Left kidney (tissue), 8 donors: ENCODE measurements around the gene DNAH17. TPM values are rescaled to one million over a fixed set of nuclear protein-coding genes. Genes with fewer than 3 reads are reported as not detected.

Experiments
- DNase-seq: peaks from one replicate; pipeline ENCODE4 v3.0.0-alpha.2; 2013
- long read RNA-seq, 8 donors: transcript quantifications; one replicate each; lab custom pipeline, GENCODE V29; 2026
- polyA plus RNA-seq: library from polyadenylated mRNA; unstranded; fragments of 120-200 nt; gene quantifications from one replicate; pipeline ENCODE4 v1.2.1, GENCODE V29; 2013; ENCODE audit not compliant: insufficient read length

DNAH17 gene, protein sequence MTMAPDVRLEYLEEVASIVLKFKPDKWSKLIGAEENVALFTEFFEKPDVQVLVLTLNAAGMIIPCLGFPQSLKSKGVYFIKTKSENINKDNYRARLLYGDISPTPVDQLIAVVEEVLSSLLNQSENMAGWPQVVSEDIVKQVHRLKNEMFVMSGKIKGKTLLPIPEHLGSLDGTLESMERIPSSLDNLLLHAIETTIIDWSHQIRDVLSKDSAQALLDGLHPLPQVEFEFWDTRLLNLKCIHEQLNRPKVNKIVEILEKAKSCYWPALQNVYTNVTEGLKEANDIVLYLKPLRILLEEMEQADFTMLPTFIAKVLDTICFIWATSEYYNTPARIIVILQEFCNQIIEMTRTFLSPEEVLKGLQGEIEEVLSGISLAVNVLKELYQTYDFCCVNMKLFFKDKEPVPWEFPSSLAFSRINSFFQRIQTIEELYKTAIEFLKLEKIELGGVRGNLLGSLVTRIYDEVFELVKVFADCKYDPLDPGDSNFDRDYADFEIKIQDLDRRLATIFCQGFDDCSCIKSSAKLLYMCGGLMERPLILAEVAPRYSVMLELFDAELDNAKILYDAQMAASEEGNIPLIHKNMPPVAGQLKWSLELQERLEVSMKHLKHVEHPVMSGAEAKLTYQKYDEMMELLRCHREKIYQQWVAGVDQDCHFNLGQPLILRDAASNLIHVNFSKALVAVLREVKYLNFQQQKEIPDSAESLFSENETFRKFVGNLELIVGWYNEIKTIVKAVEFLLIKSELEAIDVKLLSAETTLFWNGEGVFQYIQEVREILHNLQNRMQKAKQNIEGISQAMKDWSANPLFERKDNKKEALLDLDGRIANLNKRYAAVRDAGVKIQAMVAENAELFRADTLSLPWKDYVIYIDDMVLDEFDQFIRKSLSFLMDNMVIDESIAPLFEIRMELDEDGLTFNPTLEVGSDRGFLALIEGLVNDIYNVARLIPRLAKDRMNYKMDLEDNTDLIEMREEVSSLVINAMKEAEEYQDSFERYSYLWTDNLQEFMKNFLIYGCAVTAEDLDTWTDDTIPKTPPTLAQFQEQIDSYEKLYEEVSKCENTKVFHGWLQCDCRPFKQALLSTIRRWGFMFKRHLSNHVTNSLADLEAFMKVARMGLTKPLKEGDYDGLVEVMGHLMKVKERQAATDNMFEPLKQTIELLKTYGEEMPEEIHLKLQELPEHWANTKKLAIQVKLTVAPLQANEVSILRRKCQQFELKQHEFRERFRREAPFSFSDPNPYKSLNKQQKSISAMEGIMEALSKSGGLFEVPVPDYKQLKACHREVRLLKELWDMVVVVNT (N-terminal part only)
- polyA plus RNA-seq = 3.6 TPM
- long read RNA-seq, donor 1 = 0 reads
- long read RNA-seq, donor 2 = 0 reads
- long read RNA-seq, donor 3 = 0 reads
- long read RNA-seq, donor 4 = 0 reads
- long read RNA-seq, donor 5 = 0 reads
- long read RNA-seq, donor 6 = 0 reads
- long read RNA-seq, donor 7 = 0 reads
- long read RNA-seq, donor 8 = 0 reads

GRCh38 chr17:78577296-78577695, at the start of gene DNAH17:
TSS of gene DNAH17 (minus strand) at chr17:78577396. CDS start at chr17:78575057, 2,339 bp downstream.
- DNase-seq = no peak

GRCh38 chr17:78624324-78625151, 47.3 kb upstream of the DNAH17 start:
- DNase-seq = peak; percentile 7

DNA sequence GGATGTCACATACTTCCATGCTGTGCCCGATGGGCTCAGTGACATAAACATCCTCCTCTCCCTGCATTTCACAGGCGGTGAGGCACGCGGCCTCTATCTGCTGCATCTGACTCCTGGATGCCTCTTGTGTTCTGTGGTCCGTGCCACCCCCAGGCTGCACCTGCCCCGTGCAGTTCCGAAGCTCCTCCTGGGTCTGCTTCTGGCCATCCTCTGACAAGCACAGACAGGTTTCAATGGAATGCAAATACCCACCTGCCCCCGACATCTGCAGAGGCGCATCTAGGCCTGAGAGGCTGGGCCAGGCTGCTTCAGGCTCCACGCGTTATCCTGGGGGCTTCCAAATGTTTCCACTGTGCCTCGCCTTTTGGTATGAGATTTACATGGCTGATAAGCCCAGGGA, 46.3 kb upstream of the DNAH17 start:
- DNase-seq = no peak

DNA sequence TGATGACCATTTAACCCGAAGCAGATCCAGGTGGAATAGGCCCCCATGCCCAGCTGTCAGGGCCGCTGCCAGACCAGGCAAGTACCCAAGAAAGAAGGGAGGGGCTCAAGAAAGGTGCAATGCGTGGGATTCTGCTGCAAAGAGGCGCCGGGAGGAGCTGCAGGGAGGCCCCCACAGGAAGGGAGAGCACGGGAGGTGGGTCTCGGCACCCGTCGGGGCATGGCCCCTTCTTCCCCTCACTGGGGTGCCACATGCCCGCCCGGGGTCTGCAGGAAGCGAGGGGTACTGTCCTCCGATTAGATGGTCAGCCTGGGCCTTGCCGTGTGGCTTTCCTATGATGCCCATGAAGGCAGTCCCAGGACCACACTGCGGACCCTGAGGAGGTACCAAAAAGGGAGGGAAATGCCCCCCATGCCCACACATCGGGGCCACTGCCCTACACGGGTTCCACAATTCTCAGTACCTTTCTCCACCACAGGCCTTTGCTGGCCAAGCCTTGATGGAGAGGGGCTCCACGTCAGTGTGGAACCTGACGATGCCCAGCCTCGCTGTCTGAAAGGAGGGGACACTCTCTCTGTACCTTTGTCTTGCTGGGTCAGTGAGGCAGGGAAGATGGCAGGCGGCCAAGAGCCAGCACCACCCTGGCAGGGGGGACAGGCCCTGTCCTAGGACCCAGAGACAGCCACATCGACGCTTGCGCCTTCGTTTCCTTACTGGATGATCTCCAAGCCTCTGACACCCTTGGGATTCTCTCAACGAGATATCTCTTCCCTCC, 45.5 kb upstream of the DNAH17 start:
- no peak for DNase-seq

DNA sequence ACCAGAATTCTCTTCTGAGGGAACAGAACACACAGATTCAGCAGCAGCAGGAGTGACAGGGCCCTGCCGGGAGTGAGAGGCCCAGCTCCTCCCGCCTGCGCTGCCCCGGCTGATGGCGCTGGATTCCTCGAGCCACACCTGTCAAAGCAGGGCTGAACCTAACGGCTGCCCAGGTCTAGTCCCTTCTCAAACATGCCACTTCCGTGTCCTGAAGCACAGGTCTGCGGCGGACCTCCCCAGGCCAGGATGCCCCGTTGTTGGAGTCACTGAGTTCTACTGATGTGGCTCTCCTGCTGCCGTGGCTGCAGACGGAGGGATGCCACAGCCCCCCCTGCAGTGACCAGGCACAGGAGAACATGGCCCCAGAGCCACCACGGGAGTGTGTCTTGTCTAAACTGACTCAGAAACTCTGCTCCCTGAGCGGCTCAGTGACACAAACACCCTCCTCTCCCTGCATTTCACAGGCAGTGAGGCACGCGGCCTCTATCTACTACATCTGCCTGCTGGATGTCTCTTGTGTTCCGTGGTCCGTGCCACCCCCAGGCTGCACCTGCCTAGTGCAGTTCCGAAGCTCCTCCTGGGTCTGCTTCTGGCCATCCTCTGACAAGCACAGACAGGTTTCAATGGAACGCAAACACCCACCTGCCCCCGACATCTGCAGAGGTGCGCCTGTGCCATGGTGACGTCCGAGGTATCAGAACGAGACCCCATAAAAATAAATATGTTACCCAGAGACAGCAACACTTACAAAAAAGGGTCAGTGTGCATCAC, 44.7 kb upstream of the DNAH17 start:
- no peak for DNase-seq

DNA sequence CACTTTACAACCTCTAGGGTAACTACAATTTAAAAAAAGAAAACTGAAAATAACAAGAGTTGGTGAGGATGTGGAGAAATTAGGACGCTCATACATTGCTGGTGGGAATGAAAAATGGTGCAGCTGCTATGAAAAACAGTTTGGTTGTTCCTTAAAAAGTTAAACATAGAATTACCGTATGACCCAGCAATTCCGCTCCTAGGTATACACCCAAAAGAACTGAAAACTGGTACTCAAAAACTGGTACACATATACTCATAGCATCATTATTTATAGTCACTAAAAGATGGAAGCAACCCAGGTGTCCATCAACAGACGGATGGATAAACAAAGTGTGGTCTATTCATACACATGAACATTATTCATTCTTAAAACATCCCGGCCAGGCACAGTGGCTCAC, 42.9 kb upstream of the DNAH17 start:
- no peak for DNase-seq

GRCh38 chr17:78619334-78619733, 42.1 kb upstream of the DNAH17 start:
- no peak for DNase-seq

DNA sequence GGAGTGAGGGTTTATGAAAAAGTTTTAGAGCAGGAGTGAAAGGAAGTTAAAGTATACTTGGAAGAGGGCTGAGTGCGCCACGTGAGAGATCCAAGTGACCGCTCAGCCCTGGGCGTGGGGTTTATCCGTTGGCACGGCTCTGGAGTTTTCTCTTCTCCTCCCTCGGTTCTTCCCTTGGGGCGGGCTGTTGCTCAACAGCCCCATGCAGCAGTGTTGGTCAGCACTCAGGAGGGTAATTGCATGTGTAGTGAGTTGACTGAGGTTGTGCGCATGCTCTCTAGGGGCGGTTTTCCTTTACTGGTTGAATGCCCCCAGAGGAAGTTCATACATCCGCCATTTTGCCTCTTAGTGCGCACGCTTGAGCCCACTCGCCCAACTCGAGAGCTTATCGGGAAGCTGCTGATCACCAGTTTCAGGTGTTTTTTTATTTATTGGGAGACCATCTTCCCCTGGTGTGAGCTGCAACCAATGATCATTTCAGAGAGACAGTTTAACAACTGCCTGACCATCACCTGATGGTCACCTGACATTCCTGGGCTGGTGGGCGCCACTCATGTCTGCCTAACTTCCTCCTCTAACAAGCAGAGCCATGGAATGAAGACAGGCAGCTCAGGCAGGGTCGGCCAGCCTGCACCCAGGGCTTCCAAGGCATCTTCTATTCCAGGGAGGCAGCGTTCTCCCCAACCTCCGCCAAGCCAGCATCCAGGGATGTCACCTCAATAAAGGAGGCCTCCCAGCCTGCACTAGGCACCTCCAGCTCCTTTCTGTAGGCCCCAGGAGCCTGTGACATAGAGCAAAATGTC, 41.3 kb upstream of the DNAH17 start:
- no peak for DNase-seq

- no peak for DNase-seq
Measured at GRCh38 chr17:78617511-78618061, 40.4 kb upstream of the DNAH17 start.

- DNase-seq = no peak
Measured at GRCh38 chr17:78616946-78617345, 39.8 kb upstream of the DNAH17 start.

- DNase-seq = no peak
Measured at GRCh38 chr17:78615631-78616030, 38.4 kb upstream of the DNAH17 start.

DNA sequence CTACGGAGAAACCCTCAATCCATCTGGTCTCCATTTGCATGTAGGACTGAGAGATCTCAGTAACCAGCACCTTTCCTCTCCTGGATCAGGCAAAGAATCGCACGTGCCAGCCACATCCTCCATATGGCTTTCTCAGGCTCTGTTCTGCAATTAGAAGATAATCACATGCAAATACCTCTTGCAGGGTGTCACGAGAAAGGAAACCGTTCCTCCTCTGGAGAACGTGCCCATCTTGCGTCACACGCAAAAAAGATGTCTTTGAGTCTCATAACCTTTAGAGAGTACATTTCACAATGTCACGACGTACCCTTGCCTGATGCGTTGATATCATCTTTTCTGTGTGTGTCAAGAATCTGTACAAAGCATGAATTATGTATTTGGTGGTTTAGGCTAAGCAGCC, 36.2 kb upstream of the DNAH17 start:
- no peak for DNase-seq

- no peak for DNase-seq
Measured at GRCh38 chr17:78611607-78612006, 34.4 kb upstream of the DNAH17 start.

- no peak for DNase-seq
Measured at GRCh38 chr17:78610951-78611511, 33.8 kb upstream of the DNAH17 start.

DNA sequence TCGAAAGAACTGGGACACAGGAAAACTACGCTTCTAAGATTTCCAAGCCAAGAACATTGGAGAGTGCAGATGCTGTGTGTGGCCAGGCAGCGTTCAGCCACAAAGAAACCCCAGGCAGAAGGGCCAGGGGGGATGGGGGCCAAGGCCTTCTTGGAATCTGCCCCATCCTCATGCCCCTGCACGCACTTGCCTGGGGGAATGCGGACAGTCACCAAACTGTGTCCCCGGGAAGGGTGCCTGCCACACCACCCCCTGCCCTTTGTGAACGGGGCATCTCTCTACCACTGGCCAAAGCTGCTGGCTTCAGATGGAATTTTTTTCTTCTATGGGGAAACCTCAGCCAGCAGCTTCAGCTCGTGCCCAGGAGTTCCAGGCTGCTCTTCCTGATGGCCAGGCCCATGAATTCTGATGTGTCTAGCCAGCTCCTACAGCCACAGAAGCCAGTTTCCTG, 32.0 kb upstream of the DNAH17 start:
- no peak for DNase-seq

DNA sequence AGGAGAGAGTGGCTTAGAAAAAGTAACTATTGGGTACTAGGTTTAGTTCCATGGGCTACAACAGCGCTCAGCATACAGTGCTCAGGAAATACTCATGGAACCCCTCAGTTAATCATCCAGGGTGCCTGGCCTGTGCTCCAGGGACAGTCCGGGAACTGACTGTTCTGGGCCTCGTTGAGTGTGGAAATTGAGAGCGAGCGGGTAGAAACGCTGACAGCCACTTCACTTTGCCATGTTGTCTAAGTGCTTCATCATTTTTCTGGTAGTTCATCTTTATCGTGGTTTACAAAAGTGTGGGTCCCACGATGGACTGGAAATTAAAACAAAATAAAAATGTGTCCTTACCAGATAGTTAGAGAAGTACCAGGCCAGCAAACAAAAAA, 31.6 kb upstream of the DNAH17 start:
- DNase-seq = no peak

- DNase-seq = no peak
Measured at GRCh38 chr17:78608122-78608803, 31.1 kb upstream of the DNAH17 start.
